Fibroblast of the aortic adventitia (primary cell): ENCODE results near the gene SHKBP1. TPM values are rescaled to one million over a fixed set of nuclear protein-coding genes. Genes with fewer than 3 reads are reported as not detected.

Source experiments
- DNase-seq: peaks from one replicate; pipeline ENCODE4 v3.0.0-alpha.2; 2010; ENCODE audit warnings: low read depth
- H3K4me3 ChIP-seq: 2 replicates; pipeline ENCODE4 v1.5.1; 2011; ENCODE audit warnings: low read depth, mild to moderate bottlenecking, control low read depth, low read length, moderate library complexity
- total RNA-seq: library from RNA; depleted of rRNA; stranded (reverse); fragments of >200 nt; gene quantifications from 2 replicates; pipeline ENCODE4 v1.2.3, GENCODE V29; 2012; ENCODE audit warnings: low replicate concordance
- TF ChIP-seq, protein P1 (sequence below): IDR thresholded peaks from 2 replicates; pipeline ENCODE4 v1.5.1; 2011; ENCODE audit warnings: mild to moderate bottlenecking, low read length, control low read depth, inconsistent platforms; ENCODE audit not compliant: insufficient read depth

The SHKBP1 gene
- total RNA-seq, 1 donor: 24.9 TPM

DNA sequence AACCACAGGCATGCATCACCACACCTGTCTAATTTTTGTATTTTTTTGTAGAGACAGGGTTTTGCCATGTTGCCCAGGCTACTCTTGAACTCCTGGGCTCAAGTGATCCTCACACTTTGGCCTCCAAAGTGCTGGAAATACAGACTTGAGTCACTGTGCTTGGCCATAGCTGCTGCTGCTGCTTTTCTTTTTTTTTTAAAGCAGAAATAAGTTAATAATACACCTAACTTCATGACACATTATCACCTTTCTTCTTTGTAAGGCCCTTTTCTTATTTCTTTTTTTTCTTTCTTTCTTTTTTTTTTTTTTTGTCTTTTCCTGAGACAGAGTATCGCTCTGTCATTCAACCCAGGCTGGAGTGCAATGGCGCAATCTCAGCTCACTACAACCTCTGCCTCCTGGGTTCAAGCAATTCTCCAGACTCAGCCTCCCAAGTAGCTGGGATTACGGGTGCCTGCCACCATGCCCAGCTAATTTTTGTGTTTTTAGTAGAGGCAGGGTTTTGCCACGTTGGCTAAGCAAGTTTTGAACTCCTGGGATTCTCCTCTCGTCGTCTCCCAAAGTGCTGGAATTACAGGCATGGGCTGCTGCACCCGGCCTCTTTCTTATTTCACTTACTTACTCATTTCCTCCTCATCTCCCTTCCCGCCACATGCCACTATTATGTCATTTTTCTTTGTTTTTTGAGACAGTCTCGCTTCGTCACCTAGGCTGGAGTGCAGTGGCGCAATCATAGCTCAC lies 8.7 kb downstream of the SHKBP1 start:
- DNase-seq: peak; percentile 45
- no peak overlapping the region for H3K4me3 ChIP-seq
- TF ChIP-seq, protein P1, sequence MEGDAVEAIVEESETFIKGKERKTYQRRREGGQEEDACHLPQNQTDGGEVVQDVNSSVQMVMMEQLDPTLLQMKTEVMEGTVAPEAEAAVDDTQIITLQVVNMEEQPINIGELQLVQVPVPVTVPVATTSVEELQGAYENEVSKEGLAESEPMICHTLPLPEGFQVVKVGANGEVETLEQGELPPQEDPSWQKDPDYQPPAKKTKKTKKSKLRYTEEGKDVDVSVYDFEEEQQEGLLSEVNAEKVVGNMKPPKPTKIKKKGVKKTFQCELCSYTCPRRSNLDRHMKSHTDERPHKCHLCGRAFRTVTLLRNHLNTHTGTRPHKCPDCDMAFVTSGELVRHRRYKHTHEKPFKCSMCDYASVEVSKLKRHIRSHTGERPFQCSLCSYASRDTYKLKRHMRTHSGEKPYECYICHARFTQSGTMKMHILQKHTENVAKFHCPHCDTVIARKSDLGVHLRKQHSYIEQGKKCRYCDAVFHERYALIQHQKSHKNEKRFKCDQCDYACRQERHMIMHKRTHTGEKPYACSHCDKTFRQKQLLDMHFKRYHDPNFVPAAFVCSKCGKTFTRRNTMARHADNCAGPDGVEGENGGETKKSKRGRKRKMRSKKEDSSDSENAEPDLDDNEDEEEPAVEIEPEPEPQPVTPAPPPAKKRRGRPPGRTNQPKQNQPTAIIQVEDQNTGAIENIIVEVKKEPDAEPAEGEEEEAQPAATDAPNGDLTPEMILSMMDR: no peak

DNA sequence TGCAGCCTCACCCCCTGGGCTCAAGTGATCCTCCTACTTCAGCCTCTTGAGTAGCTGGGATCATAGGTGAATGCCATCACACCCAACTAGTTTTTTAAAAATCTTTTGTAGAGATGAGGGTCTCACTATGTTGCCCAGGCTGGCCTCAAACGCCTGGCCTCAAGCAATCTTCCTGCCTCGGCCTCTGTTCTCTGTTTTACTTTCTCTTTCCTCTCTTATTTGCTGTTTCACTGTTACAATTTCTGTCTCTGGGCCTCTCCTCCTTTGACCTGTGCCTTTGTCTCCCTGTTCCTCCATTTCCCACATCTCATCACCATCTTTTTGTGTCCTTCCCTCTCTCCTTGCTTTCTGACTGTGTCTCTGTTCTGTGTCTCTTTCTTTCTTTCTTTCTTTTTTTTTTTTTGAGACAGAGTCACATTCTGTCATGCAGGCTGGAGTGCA lies 9.3 kb downstream of the SHKBP1 start:
- no peak for DNase-seq
- TF ChIP-seq, protein P1: no peak

DNA sequence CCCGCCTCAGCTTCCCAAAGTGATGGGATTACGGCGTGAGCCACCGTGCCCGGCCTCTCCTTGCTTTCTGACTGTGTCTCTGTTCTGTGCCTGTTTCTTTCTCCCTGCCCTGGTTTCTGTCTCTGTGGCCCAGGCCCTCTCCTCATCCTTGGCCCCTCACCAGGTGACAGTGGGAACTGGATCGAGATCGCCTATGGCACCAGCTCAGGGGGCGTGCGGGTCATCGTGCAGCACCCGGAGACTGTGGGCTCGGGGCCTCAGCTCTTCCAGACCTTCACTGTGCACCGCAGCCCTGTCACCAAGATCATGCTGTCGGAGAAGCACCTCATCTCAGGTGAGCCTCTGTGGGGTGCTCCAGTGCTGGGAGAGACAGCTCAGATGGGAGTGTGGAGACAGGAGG lies 9.9 kb downstream of the SHKBP1 start:
- TF ChIP-seq, protein P1: no peak
- no peak for DNase-seq
- H3K4me3 ChIP-seq: no peak overlapping the region

More for the DNA sequence above, 9.3 kb downstream of the SHKBP1 start:
- H3K4me3 ChIP-seq: no peak overlapping the region

DNA sequence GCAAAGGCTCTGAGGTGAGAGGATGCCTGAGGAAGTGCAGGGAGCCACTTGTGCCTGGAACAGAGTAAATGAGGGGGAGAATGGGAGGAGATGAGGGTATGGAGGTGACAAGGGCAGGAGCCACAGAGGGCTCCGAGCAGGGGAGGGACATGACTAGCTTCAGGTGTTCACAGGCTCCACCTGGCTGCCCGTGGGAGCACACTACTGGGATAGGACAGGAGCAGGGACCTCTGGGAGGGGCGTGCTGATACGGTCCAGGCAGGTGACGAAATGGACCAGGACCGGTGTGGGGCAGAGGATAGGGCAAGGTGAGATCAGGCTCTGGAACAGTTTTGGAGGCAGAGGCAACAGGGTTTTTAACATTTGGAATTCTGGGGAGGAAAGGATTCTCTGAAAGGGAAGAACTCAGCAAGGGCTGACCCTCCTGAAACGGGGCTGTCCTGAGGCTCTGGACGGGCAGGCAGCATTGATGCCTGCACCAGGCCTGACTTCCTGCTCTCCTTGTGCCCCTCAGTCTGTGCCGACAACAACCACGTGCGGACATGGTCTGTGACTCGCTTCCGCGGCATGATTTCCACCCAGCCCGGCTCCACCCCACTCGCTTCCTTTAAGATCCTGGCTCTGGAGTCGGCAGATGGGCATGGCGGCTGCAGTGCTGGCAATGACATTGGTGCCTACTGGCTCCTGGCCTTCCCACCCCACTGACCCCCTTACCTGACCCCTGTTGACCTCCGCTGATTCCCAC lies 11.6 kb downstream of the SHKBP1 start:
- no peak overlapping the region for H3K4me3 ChIP-seq
- no peak for DNase-seq
- TF ChIP-seq, protein P1: no peak

DNA sequence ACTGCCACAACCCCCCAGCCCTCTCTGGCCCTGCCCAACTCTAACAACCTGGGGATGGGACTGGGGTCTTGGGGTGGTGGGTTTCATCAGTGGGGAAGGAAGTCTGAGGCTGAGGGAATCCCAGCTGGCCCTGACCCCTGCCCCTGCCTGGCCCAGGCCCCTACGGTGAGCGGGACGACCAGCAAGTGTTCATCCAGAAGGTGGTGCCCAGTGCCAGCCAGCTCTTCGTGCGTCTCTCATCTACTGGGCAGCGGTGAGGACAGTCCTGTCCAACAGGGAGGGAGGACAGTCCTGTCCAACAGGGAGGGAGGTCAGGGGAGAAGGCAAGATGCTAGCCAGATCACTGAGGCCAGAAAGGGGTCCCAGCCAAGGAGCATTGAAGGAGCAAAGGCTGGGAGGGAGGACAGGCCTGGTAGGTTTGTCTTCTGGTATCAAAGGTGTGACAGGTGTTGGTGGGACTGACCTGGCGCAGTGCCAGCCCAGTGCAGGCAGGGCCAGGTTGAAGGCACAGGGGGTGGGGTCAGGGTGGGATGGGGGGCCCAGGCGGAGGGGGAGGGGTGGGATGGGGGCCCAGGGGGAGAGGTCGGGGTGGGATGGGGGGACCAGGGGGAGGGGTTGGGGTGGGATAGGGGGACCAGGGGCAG lies 12.4 kb downstream of the SHKBP1 start:
- TF ChIP-seq, protein P1: no peak
- DNase-seq: no peak

DNA sequence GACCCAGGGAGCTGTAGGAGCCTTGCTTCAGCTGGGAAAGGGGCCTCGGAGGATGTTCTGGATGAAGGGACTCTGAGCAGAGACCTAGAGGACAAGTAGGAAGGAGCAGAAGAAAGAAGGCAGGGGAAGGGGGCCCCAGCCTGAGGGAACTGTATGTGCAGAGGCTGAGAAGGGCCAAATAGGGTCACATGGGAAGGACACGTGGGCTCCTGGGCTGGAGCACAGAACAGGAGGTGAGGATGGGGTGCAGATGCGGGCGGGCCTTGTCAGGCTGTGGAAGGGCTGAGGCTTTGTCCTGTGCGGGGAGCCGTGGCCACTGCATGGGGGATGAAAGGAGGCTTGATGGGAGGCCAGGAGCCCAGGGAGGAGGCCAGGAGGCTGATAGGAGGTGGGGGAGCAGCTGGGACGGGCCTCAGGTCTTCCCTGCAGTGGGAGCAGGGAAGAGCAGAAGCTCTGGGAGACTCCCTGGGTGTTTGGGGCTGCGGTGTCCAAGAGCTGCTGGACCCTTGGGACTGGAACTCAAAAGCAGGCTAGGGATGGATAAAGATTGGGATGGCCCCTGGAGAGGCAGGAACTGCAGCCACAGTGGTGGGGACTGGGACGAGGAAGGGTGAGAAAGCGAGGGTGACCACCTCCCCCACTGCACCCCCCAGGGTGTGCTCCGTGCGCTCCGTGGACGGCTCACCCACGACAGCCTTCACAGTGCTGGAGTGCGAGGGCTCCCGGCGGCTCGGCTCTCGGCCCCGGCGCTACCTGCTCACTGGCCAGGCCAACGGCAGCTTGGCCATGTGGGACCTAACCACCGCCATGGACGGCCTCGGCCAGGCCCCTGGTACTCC lies 13.1 kb downstream of the SHKBP1 start:
- H3K4me3 ChIP-seq: no peak overlapping the region
- TF ChIP-seq, protein P1: no peak
- no peak for DNase-seq

More for the DNA sequence above, 12.4 kb downstream of the SHKBP1 start:
- no peak overlapping the region for H3K4me3 ChIP-seq
